GM13976 (cell line): Measurements from ENCODE around the gene PRRT3.

ENCODE experiments used
- DNase-seq: peaks from one replicate; pipeline ENCODE4 v3.0.0; 2012; ENCODE audit warnings: low spot score
- in situ Hi-C: fragments of 300-500 bp; cut with MboI; formaldehyde crosslinking; loops from one replicate; pipeline ENCODE4 v1.12.0; 2022; ENCODE audit warnings: low sequenced_read_pairs, mixed read lengths, inconsistent platforms; ENCODE audit not compliant: unreplicated experiment
- TF ChIP-seq, protein P1 (sequence below): IDR thresholded peaks from 2 replicates; pipeline ENCODE4 v1.5.1; 2012; ENCODE audit warnings: borderline replicate concordance, mild to moderate bottlenecking; ENCODE audit not compliant: insufficient read depth; ENCODE audit errors: extremely low read depth, missing control alignments, control extremely low read depth

Gene PRRT3

DNA sequence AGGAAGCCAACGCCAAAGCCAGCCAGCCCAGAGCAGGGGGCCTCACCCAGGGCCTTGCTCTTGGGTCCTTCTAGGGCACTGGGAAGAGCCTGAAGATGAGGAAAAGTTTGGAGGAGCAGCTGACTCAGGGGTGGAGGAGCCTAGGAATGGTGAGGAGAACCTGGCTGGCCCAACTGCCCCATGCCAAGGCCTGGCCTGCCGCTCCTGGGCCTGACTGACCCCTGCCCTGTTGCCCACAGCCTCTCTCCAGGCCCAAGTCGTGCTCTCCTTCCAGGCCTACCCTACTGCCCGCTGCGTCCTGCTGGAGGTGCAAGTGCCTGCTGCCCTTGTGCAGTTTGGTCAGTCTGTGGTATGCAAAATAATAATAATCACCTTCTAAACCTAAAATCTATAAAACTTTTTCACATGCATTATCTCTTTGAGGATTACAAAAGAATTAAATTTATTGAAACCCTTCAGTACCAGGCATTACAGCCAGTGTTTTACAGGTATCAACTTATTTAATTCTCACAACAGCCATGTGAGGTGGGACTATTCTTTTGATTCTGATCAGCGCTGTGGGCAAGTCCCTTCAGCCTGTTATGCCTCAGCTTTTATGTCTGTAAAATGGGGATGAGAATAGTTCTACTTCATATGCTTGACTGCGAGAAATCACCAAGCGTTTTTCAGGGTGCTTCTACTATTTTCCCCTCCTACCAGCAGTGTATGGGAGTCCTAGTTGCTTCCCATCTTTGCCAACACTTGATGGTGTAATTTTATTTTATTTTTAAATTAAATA is 33.8 kb downstream of the PRRT3 start:
- TF ChIP-seq, protein P1, sequence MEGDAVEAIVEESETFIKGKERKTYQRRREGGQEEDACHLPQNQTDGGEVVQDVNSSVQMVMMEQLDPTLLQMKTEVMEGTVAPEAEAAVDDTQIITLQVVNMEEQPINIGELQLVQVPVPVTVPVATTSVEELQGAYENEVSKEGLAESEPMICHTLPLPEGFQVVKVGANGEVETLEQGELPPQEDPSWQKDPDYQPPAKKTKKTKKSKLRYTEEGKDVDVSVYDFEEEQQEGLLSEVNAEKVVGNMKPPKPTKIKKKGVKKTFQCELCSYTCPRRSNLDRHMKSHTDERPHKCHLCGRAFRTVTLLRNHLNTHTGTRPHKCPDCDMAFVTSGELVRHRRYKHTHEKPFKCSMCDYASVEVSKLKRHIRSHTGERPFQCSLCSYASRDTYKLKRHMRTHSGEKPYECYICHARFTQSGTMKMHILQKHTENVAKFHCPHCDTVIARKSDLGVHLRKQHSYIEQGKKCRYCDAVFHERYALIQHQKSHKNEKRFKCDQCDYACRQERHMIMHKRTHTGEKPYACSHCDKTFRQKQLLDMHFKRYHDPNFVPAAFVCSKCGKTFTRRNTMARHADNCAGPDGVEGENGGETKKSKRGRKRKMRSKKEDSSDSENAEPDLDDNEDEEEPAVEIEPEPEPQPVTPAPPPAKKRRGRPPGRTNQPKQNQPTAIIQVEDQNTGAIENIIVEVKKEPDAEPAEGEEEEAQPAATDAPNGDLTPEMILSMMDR, result no peak
- in situ Hi-C loops, result no loop called here
- DNase-seq, result no peak

DNA sequence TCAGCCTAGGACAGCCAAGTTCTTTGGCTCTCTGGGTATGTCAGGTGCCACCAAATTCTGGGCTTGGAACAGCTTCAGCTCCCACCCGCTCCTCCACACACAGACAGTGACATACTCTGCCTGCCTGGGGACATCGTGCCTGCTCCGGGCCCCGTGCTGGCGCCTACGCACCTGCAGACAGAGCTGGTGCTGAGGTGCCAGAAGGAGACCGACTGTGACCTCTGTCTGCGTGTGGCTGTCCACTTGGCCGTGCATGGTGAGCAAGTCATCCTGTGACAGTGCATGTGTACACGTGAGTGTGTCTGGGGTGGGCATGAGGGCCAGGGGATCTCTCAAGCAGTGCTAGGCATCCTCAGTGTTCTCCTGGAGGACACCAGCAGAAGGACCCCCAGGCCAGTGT is 34.4 kb downstream of the PRRT3 start:
- TF ChIP-seq, protein P1, result no peak

DNA sequence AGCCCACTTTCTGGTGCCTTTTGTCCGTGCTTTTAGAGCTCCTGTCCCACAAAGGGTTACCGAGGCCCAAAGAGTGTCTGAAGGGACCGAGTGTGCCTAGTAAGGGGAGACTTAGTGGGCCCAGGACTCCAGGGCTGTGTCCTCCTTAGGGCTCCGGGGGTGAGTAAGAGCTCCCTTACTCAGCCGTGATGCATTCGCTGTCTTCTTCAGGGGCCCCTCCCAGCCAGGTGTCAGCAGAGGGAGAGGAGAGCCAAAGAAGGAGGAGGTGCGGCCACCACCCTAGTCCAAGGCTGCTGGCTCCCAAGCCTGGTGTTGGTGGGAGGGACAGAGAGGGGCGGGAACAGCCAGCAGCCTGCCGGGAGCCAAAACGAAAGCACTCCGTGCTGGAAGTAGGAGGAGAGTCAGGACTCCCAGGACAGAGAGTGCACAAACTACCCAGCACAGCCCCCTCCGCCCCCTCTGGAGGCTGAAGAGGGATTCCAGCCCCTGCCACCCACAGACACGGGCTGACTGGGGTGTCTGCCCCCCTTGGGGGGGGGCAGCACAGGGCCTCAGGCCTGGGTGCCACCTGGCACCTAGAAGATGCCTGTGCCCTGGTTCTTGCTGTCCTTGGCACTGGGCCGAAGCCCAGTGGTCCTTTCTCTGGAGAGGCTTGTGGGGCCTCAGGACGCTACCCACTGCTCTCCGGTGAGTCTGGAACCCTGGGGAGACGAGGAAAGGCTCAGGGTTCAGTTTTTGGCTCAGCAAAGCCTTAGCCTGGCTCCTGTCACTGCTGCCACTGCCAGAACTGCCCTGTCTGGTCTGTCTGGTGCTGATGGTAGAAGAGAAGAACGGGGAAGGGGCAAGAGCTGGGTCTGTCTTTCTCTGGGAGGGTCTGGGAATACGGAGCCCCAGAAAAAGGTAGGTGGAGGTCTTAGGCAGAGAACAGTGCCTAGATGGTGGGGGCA is 35.2 kb downstream of the PRRT3 start, which contains the start of gene IL17RC:
TSS of gene IL17RC (plus strand) at position 365 of the 947 bp plus-strand sequence. CDS start at position 583, 218 bp downstream.
- in situ Hi-C loops, result no loop called here
- TF ChIP-seq, protein P1, result no peak
- no peak for DNase-seq

More for the DNA sequence above, 34.4 kb downstream of the PRRT3 start:
- DNase-seq, result no peak
- in situ Hi-C loops, result no loop called here

DNA sequence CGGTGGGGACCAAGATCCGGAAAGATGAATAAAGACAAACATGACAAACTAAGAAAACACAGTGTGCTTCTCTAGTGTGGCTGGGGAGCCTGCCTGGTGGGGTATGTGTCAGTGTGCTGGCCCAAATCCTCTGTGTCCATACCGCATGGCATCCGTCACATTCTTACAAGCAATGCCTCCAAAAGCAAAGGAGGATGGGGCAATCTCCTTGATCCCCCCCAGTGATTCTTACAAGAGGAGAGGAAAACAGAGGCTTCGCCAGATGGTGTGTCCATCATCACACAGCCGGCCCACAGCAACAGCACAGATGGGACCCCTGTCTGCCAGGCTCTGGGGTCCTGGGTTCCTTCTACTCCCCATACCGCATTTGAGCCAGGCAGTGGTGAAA is 35.9 kb downstream of the PRRT3 start:
- DNase-seq, result no peak
- in situ Hi-C loops, result no loop called here
- TF ChIP-seq, protein P1, result no peak

DNA sequence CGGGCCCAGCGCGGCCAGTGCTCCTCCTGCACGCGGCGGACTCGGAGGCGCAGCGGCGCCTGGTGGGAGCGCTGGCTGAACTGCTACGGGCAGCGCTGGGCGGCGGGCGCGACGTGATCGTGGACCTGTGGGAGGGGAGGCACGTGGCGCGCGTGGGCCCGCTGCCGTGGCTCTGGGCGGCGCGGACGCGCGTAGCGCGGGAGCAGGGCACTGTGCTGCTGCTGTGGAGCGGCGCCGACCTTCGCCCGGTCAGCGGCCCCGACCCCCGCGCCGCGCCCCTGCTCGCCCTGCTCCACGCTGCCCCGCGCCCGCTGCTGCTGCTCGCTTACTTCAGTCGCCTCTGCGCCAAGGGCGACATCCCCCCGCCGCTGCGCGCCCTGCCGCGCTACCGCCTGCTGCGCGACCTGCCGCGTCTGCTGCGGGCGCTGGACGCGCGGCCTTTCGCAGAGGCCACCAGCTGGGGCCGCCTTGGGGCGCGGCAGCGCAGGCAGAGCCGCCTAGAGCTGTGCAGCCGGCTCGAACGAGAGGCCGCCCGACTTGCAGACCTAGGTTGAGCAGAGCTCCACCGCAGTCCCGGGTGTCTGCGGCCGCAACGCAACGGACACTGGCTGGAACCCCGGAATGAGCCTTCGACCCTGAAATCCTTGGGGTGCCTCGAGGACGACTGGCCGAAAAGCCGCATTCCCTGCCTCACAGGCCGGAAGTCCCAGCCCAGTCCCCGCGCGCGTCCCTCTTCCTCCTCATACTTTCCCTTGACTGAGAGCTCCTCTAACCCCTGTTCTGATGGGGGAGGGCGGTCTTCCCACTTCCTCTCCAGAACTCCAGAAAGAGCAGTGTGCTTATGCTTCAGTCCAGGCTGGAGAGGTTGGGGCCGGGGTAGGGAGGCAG is 36.7 kb downstream of the PRRT3 start:
- TF ChIP-seq, protein P1, result peak; percentile 40
- peak; percentile 68 for DNase-seq
- in situ Hi-C loops, result no loop called here
